NB4 (cell line): Measurements from ENCODE around the gene ELOVL1.
A peak's percentile ranks its signal among the peaks of the same experiment; 100 is the strongest.
"Not testable (repeated sequence)": the region's sequence is repeated elsewhere in the genome, so short reads cannot be mapped to it uniquely, and the experiment has no call there.

Source experiments
- DNase-seq: peaks from one replicate; pipeline ENCODE4 v3.0.0; 2010; ENCODE audit warnings: low read depth
- H3K4me3 ChIP-seq: one replicate; pipeline ENCODE4 v1.5.1; 2011; ENCODE audit warnings: mild to moderate bottlenecking, low read depth, low read length, moderate library complexity
- CTCF ChIP-seq: IDR thresholded peaks from one replicate; pipeline ENCODE4 v1.5.1; 2012; ENCODE audit warnings: low read depth, low read length
- MAX ChIP-seq: IDR thresholded peaks from 2 replicates; pipeline ENCODE4 v1.6.1; 2011; ENCODE audit warnings: low read depth, low read length
- MYC ChIP-seq: IDR thresholded peaks from 2 replicates; pipeline ENCODE4 v1.6.1; 2011; ENCODE audit warnings: low read depth, low read length
- POLR2A ChIP-seq: IDR thresholded peaks from 2 replicates; pipeline ENCODE4 v1.6.1; 2011; ENCODE audit warnings: mild to moderate bottlenecking; ENCODE audit not compliant: insufficient read length; ENCODE audit errors: extremely low read depth

ELOVL1 gene

GRCh38 chr1:43367904-43368645, at the start of gene ELOVL1:
Gene ELOVL1 (minus strand): TSS chr1:43368011. CDS start chr1:43365609, 2,402 bp downstream.
- DNase-seq, result peak; percentile 94
- TF ChIP-seq POLR2A, result peak; percentile 71
- TF ChIP-seq MAX, result peak; percentile 41
- peak; percentile 12 for TF ChIP-seq CTCF
- peak; percentile 37 for TF ChIP-seq MYC
- peak within 1 kb of the TSS; percentile 83 for H3K4me3 ChIP-seq

GRCh38 chr1:43415901-43416300, 48.1 kb upstream of the ELOVL1 start:
- no peak overlapping the region for H3K4me3 ChIP-seq
- TF ChIP-seq MYC (no peak), MAX (no peak), CTCF (no peak), POLR2A (no peak)
- DNase-seq, result no peak

- H3K4me3 ChIP-seq, result no peak overlapping the region
- TF ChIP-seq MAX, result no peak
- peak; percentile 68 for TF ChIP-seq CTCF
- no peak for TF ChIP-seq MYC
- TF ChIP-seq POLR2A, result no peak
- DNase-seq, result peak; percentile 78
Measured at GRCh38 chr1:43414634-43415223, 46.9 kb upstream of the ELOVL1 start.

GRCh38 chr1:43413426-43413825, 45.6 kb upstream of the ELOVL1 start:
- H3K4me3 ChIP-seq, DNase-seq: not testable (repeated sequence)

- DNase-seq, result no peak
- TF ChIP-seq CTCF (no peak), POLR2A (no peak), MYC (no peak), MAX (no peak)
- H3K4me3 ChIP-seq, result no peak overlapping the region
Measured at GRCh38 chr1:43410571-43410970, 42.8 kb upstream of the ELOVL1 start.

- DNase-seq, result no peak
- H3K4me3 ChIP-seq, result no peak overlapping the region
- TF ChIP-seq CTCF (no peak), MYC (no peak), MAX (no peak), POLR2A (no peak)
Measured at GRCh38 chr1:43405876-43406234, 38.0 kb upstream of the ELOVL1 start.
